ENCODE measurements around the gene SPHK1. TPM values are rescaled to one million over a fixed set of nuclear protein-coding genes. Genes with fewer than 3 reads are reported as not detected.
"Not testable (repeated sequence)": the region's sequence is repeated elsewhere in the genome, so short reads cannot be mapped to it uniquely, and the experiment has no call there.

Gene SPHK1
- total and polyA plus RNA-seq, 7 donors = 0.90 to 21.3 (median 3.1) TPM

- intact Hi-C loops (cut with DNase I) = no loop called here
- Histone ChIP-seq H3K4me3 (no peak overlapping the region), H3K27me3 (ENCODE audit: insufficient read depth in 3 of 3, low read length in 2 of 3) (no peaks in the 10 kb centered on the region), H3K9me3 (no peaks in the 10 kb centered on the region), H3K27ac (no peak overlapping the region), H3K4me1 (no peaks in the 10 kb centered on the region), H3K36me3 (ENCODE audit: insufficient read depth in 1 of 2, low read depth in 1 of 2) (peaks cover 2 to 43% of the 10 kb centered on the region in 2 donors)
- no peak for TF ChIP-seq CTCF (IDR thresholded peaks at IDR 0.05)
- DNase-seq (no peak), ATAC-seq (no peak)
- WGBS, 3 donors = 94 to 97% (median 97%) methylated on average over 6 of the region's 6 CpGs
Observed at GRCh38 chr17:76341301-76341700, 43.1 kb upstream of the SPHK1 start.

GRCh38 chr17:76343106-76343505 lies 41.3 kb upstream of the SPHK1 start:
- 92 to 93% (median 93%) methylated on average over 7 of the region's 7 CpGs for WGBS, 3 donors
- peaks cover 6 to 61% of the 10 kb centered on the region in 2 donors for H3K36me3 ChIP-seq (ENCODE audit: insufficient read depth in 1 of 2, low read depth in 1 of 2)
- H3K27ac ChIP-seq = no peak overlapping the region
- no peak for ATAC-seq
- DNase-seq = no peak
- intact Hi-C loops (cut with DNase I) = no loop called here
- TF ChIP-seq CTCF (IDR thresholded peaks at IDR 0.05) = no peak
- H3K4me1 ChIP-seq = no peaks in the 10 kb centered on the region
- no peaks in the 10 kb centered on the region for H3K9me3 ChIP-seq
- no peaks in the 10 kb centered on the region for H3K27me3 ChIP-seq (ENCODE audit: insufficient read depth in 3 of 3, low read length in 2 of 3)
- no peak overlapping the region for H3K4me3 ChIP-seq

GRCh38 chr17:76345377-76345974 lies 38.9 kb upstream of the SPHK1 start:
- WGBS, 3 donors = 94 to 97% (median 96%) methylated on average over 14 of the region's 14 CpGs
- ATAC-seq (no peak), DNase-seq (no peak)
- Histone ChIP-seq H3K27ac (no peak overlapping the region), H3K27me3 (ENCODE audit: insufficient read depth in 3 of 3, low read length in 2 of 3) (no peaks in the 10 kb centered on the region), H3K36me3 (ENCODE audit: insufficient read depth in 1 of 2, low read depth in 1 of 2) (peaks cover 6 to 66% of the 10 kb centered on the region in 2 donors), H3K4me3 (no peak overlapping the region), H3K9me3 (no peaks in the 10 kb centered on the region), H3K4me1 (no peaks in the 10 kb centered on the region)
- intact Hi-C loops (cut with DNase I) = no loop called here
- no peak for TF ChIP-seq CTCF (IDR thresholded peaks at IDR 0.05)

GRCh38 chr17:76346936-76347335 lies 37.5 kb upstream of the SPHK1 start:
- ATAC-seq; H3K27ac ChIP-seq; H3K27me3 ChIP-seq (ENCODE audit: insufficient read depth in 3 of 3, low read length in 2 of 3); DNase-seq; intact Hi-C loops (cut with DNase I); H3K4me1 ChIP-seq; H3K4me3 ChIP-seq; H3K9me3 ChIP-seq: not testable (repeated sequence)
- WGBS, 3 donors = 94 to 97% (median 95%) methylated on average over 11 of the region's 11 CpGs
- H3K36me3 ChIP-seq (ENCODE audit: insufficient read depth in 1 of 2, low read depth in 1 of 2) = peaks cover 6 to 63% of the 10 kb centered on the region in 2 donors

GRCh38 chr17:76350463-76350862 lies 33.9 kb upstream of the SPHK1 start:
- Histone ChIP-seq H3K4me1 (peaks cover 11% of the 10 kb centered on the region), H3K9me3 (no peaks in the 10 kb centered on the region), H3K27me3 (ENCODE audit: insufficient read depth in 3 of 3, low read length in 2 of 3) (no peaks in the 10 kb centered on the region), H3K4me3 (no peak overlapping the region), H3K36me3 (ENCODE audit: insufficient read depth in 1 of 2, low read depth in 1 of 2) (peaks cover 6 to 31% of the 10 kb centered on the region in 2 donors), H3K27ac (no peak overlapping the region)
- ATAC-seq = no peak
- intact Hi-C loops (cut with DNase I) = no loop called here
- DNase-seq = no peak
- 95 to 98% (median 96%) methylated on average over 5 of the region's 5 CpGs for WGBS, 3 donors
- TF ChIP-seq CTCF (IDR thresholded peaks at IDR 0.05) = no peak
